Stimulated activated CD8-positive, alpha-beta memory T cell treated with anti-CD3 and anti-CD28 coated beads, Interleukin-7, amount 100 ng/mL, for 24 hours (primary cell): ENCODE measurements around the gene BFAR.
"Not testable (repeated sequence)": the region's sequence is repeated elsewhere in the genome, so short reads cannot be mapped to it uniquely, and the experiment has no call there.

Experiments used
- DNase-seq: peaks from one replicate; pipeline ENCODE4 v3.0.0-alpha.2; 2020; ENCODE audit warnings: low read depth

The BFAR gene

GRCh38 chr16:14701859-14702258, 69.1 kb downstream of the BFAR start:
- not testable (repeated sequence) for DNase-seq

- DNase-seq: not testable (repeated sequence)
Measured at GRCh38 chr16:14702672-14703071, 69.9 kb downstream of the BFAR start.

- not testable (repeated sequence) for DNase-seq
Measured at GRCh38 chr16:14703156-14704011, 70.6 kb downstream of the BFAR start, which contains the start of gene NPIPA3. Gene NPIPA3 (plus strand): TSS chr16:14703411. CDS start chr16:14708944, 5,533 bp downstream.
